ENCODE results near the gene PDE11A. TPM values are rescaled to one million over a fixed set of nuclear protein-coding genes. Genes with fewer than 3 reads are reported as not detected.
A peak's percentile ranks its signal among the peaks of the same experiment; 100 is the strongest.

Gene PDE11A
- total and polyA plus RNA-seq, 2 of the 13 experiments (the other 11 are each of a cell fraction or from before 2014, with no cell fraction given), result 1.2 to 1.7 TPM

GRCh38 chr2:178112202-178113152 lies 39.9 kb upstream of the PDE11A start, which contains the start of gene RBM45 (continued):
- no peak; the same call in 1 of the 2 replicates for TF ChIP-seq ZNF260 (CRISPR knock-in tag; IDR thresholded peaks at IDR 0.05; ENCODE audit: borderline replicate concordance, low read depth)
- peak; percentile 99 for TF ChIP-seq CTCF (CRISPR knock-in tag; IDR thresholded peaks at IDR 0.05)
- 0 out of 2 replicates have a peak, but pooled peaks have one; percentile 40 for TF ChIP-seq GTF2F1 (IDR thresholded peaks at IDR 0.05; ENCODE audit: low read length)
- TF ChIP-seq ZNF547 (CRISPR knock-in tag; IDR thresholded peaks at IDR 0.05), result peak; percentile 94
- peak; percentile 96 for TF ChIP-seq SMAD3 (CRISPR knock-in tag; IDR thresholded peaks at IDR 0.05)
- TF ChIP-seq ZBTB4 (CRISPR knock-in tag; IDR thresholded peaks at IDR 0.05; ENCODE audit: borderline replicate concordance), result peak; percentile 49; the same call in 1 of the 2 replicates
- no peak for TF ChIP-seq MATR3 (CRISPR knock-in tag; IDR thresholded peaks at IDR 0.05)
- no peak for TF ChIP-seq FOXK2 (IDR thresholded peaks at IDR 0.05)
- TF ChIP-seq ARNT2 (CRISPR knock-in tag; IDR thresholded peaks at IDR 0.05; ENCODE audit: low read depth), result peak; percentile 93
- TF ChIP-seq PHF8 (CRISPR knock-in tag; IDR thresholded peaks at IDR 0.05), result peak; percentile 95
- no peak; the same call in 1 of the 2 replicates for TF ChIP-seq AKAP8 (CRISPR knock-in tag; IDR thresholded peaks at IDR 0.05)
- peak; percentile 70; the same call in 1 of the 2 replicates for TF ChIP-seq TRAFD1 (CRISPR knock-in tag; IDR thresholded peaks at IDR 0.05; ENCODE audit: borderline replicate concordance)
- TF ChIP-seq ZSCAN21 (CRISPR knock-in tag; IDR thresholded peaks at IDR 0.05; ENCODE audit: borderline replicate concordance), result peak; percentile 93
- peak; percentile 87 for TF ChIP-seq ZNF589 (CRISPR knock-in tag; conservative IDR thresholded peaks at IDR 0.05)
- no peak for TF ChIP-seq CBX2 (IDR thresholded peaks at IDR 0.05; ENCODE audit: low read depth, low read length)
- no peak; the same call in 1 of the 2 replicates for TF ChIP-seq CBX2 (CRISPR knock-in tag; IDR thresholded peaks at IDR 0.05; ENCODE audit: low read depth)
- TF ChIP-seq ZNF773 (CRISPR knock-in tag; IDR thresholded peaks at IDR 0.05; ENCODE audit: borderline replicate concordance), result 0 out of 2 replicates have a peak, but pooled peaks have one; percentile 58
- peak; percentile 99 for TF ChIP-seq ZNF567 (CRISPR knock-in tag; IDR thresholded peaks at IDR 0.05; ENCODE audit: borderline replicate concordance)
- TF ChIP-seq TBX2 (CRISPR knock-in tag; IDR thresholded peaks at IDR 0.05; ENCODE audit: borderline replicate concordance), result peak; percentile 93
- no peak for TF ChIP-seq ZNF660 (CRISPR knock-in tag; IDR thresholded peaks at IDR 0.05; ENCODE audit: borderline replicate concordance, low read depth)
- TF ChIP-seq ZNF460 (CRISPR knock-in tag; IDR thresholded peaks at IDR 0.05; ENCODE audit: borderline replicate concordance), result no peak; the same call in 1 of the 2 replicates
